PFSK-1 (cell line): ENCODE results near the gene SULT2B1.

Experiments used
- FOXP2 ChIP-seq: optimal IDR thresholded peaks from 2 replicates; pipeline ENCODE3; 2011; ENCODE audit warnings: borderline replicate concordance, control low read depth, inconsistent platforms; ENCODE audit not compliant: insufficient read depth; ENCODE audit errors: extremely low read length, extremely low read depth
- SIN3A ChIP-seq: IDR thresholded peaks from 2 replicates; pipeline ENCODE4 v1.6.1; 2012; ENCODE audit warnings: mild to moderate bottlenecking, low read length, moderate library complexity, borderline replicate concordance; ENCODE audit not compliant: insufficient read depth
- TF ChIP-seq, protein P1 (sequence below), 2 experiments: IDR thresholded peaks; 2 replicates each; pipeline versions ENCODE4 v1.6.1 to v1.8.0; 2011 to 2012; ENCODE audit warnings: low read depth in 2 of 2, low read length in 2 of 2, control low read depth in 1 of 2, inconsistent platforms in 1 of 2, mild to moderate bottlenecking in 1 of 2, moderate library complexity in 1 of 2; ENCODE audit not compliant: insufficient read depth in 1 of 2

DNA sequence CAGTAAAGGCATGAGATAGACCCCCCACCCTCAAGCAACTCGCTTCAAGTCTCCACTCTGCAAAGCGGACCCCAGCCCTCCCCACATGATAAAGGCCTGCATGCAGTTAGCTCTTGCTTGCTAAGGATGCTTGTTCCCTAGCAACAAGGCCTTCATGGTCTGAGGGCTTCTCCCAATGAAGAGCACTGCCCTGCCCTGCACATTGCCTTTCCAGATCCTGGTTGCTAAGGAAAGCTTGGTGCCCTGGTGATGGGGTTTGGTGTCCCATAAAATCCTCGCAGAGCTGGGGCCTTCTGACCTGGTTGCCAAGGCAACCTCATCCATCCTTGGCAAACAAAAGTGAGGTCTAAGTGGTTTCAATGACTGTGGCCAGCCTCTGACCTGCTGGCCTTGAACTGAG, 79.3 kb downstream of the SULT2B1 start:
- TF ChIP-seq, protein P1, sequence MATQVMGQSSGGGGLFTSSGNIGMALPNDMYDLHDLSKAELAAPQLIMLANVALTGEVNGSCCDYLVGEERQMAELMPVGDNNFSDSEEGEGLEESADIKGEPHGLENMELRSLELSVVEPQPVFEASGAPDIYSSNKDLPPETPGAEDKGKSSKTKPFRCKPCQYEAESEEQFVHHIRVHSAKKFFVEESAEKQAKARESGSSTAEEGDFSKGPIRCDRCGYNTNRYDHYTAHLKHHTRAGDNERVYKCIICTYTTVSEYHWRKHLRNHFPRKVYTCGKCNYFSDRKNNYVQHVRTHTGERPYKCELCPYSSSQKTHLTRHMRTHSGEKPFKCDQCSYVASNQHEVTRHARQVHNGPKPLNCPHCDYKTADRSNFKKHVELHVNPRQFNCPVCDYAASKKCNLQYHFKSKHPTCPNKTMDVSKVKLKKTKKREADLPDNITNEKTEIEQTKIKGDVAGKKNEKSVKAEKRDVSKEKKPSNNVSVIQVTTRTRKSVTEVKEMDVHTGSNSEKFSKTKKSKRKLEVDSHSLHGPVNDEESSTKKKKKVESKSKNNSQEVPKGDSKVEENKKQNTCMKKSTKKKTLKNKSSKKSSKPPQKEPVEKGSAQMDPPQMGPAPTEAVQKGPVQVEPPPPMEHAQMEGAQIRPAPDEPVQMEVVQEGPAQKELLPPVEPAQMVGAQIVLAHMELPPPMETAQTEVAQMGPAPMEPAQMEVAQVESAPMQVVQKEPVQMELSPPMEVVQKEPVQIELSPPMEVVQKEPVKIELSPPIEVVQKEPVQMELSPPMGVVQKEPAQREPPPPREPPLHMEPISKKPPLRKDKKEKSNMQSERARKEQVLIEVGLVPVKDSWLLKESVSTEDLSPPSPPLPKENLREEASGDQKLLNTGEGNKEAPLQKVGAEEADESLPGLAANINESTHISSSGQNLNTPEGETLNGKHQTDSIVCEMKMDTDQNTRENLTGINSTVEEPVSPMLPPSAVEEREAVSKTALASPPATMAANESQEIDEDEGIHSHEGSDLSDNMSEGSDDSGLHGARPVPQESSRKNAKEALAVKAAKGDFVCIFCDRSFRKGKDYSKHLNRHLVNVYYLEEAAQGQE (IDR thresholded peaks at IDR 0.05; ENCODE audit: insufficient read depth in 1 of 2, low read depth in 2 of 2, low read length in 2 of 2) = no peak
- TF ChIP-seq FOXP2 (no peak), SIN3A (no peak)
